Esophagus muscularis mucosa (tissue), 4 donors: ENCODE measurements around the gene DCX. TPM values are rescaled to one million over a fixed set of nuclear protein-coding genes. Genes with fewer than 3 reads are reported as not detected.

ENCODE experiments used
- DNase-seq: peaks from one replicate; pipeline ENCODE4 v3.0.0-alpha.2; 2017; ENCODE audit errors: extremely low spot score
- H3K27ac ChIP-seq, 4 donors: fragments of 200-600 bp; sonication (generic); replicated peaks in 1 of 4; 1 replicate in 3 of 4; 2 replicates in 1 of 4; pipeline ENCODE4 v1.5.1; 2016 to 2019; ENCODE audit warnings: mild to moderate bottlenecking in 1 of 4
- H3K27me3 ChIP-seq, 4 donors: fragments of 200-600 bp; sonication (generic); one replicate each; pipeline versions ENCODE4 v1.5.1 to v1.6.0; 2016 to 2019
- H3K36me3 ChIP-seq, 4 donors: fragments of 200-600 bp; sonication (generic); one replicate each; pipeline ENCODE4 v1.5.1; 2016 to 2019
- H3K4me1 ChIP-seq, 4 donors: fragments of 200-600 bp; sonication (generic); one replicate each; pipeline ENCODE4 v1.5.1; 2016 to 2019
- H3K4me3 ChIP-seq, 4 donors: fragments of 200-600 bp; sonication (generic); 1 replicate in 2 of 4; 2 replicates in 2 of 4; pipeline ENCODE4 v1.5.1; 2016 to 2019; ENCODE audit warnings: mild to moderate bottlenecking in 4 of 4, moderate library complexity in 1 of 4
- H3K9me3 ChIP-seq, 4 donors: fragments of 200-600 bp; sonication (generic); 1 replicate in 3 of 4; 2 replicates in 1 of 4; pipeline ENCODE4 v1.5.1; 2016 to 2019
- EP300 ChIP-seq: sonication (generic); formaldehyde crosslinking; IDR thresholded peaks from one replicate; pipeline ENCODE4 v1.6.1; 2017; ENCODE audit warnings: antibody characterized with exemption
- POLR2A ChIP-seq: fragments of 450-650 bp; IDR thresholded peaks from one replicate; pipeline ENCODE4 v1.6.1; 2017; ENCODE audit warnings: antibody characterized with exemption, moderate library complexity, mild to moderate bottlenecking, low read depth
- POLR2AphosphoS5 ChIP-seq, 2 donors: sonication (generic); formaldehyde crosslinking; IDR thresholded peaks; one replicate each; pipeline ENCODE4 v1.6.1; 2017; ENCODE audit warnings: antibody characterized with exemption in 2 of 2
- WGBS: methylation state at CpG from one replicate; pipeline ENCODE4 v1.1.5; 2018; 5-methylcytosine and 5-hydroxymethylcytosine counted together
- intact Hi-C: fragments of 100-400 bp; cut with DNase I; formaldehyde crosslinking; loops from one replicate; pipeline ENCODE4 v1.15.1; 2023
- total RNA-seq, 4 donors: library from RNA; depleted of rRNA; stranded (reverse); fragments of >200 nt; gene quantifications; one replicate each; pipeline versions ENCODE4 v1.1.0 to v1.2.1, GENCODE V29; 2016
- TF ChIP-seq, protein P1 (sequence below), 3 experiments: fragments of 200-600 bp in 2 of 3; fragments of 450-650 bp in 1 of 3; sonication (generic) in 2 of 3; IDR thresholded peaks; one replicate each; pipeline ENCODE4 v1.5.1; 2017 to 2019; ENCODE audit warnings: antibody characterized with exemption in 3 of 3, mild to moderate bottlenecking in 2 of 3, moderate library complexity in 1 of 3

Gene DCX
- total RNA-seq, 4 donors from 2014 or later, result under 0.01 to 0.13 (median 0.11) TPM; not detected in 1

DNA sequence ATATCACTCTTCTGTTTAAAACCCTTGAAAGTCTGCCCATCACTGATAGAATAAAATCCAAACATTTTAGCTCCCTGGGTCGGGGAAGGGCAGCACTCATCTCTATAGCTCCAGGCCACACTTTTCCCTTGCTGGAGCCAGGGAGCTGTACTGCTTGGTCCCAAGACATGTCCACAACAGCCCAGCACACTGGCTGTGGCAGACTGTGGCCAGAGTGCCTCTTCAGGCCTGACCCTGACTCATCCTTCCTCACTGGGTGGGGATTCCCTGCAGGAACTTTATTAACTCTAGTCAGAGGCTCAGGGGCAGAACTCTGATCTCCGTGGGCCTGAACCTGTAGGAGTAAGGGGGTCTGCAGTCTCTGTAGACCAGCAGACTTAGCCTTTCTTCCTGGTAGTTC is 71.9 kb downstream of the DCX start:
- intact Hi-C loops, result no loop called here
- H3K36me3 ChIP-seq, result no peaks in the 10 kb centered on the region
- 50% methylated on average over 1 of the region's 2 CpGs for WGBS

DNA sequence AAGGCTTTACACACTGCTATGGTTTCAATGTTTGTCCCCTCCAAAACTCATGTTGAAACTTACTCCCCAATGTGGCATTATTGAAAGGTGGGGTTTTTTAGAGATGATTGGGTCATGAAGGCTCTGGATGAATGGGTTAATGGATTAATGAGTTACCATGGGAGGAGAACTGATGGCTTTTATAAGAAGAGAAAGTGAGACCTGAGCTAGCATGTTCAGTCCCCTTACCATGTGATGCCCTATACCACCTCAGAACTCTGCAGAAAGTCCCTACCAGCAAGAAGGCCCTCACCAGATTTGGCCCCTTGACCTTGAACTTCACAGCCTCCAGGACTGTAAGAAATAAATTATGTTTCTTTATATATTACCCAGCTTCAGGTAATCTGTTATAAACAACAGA is 72.8 kb downstream of the DCX start:
- TF ChIP-seq, protein P1, sequence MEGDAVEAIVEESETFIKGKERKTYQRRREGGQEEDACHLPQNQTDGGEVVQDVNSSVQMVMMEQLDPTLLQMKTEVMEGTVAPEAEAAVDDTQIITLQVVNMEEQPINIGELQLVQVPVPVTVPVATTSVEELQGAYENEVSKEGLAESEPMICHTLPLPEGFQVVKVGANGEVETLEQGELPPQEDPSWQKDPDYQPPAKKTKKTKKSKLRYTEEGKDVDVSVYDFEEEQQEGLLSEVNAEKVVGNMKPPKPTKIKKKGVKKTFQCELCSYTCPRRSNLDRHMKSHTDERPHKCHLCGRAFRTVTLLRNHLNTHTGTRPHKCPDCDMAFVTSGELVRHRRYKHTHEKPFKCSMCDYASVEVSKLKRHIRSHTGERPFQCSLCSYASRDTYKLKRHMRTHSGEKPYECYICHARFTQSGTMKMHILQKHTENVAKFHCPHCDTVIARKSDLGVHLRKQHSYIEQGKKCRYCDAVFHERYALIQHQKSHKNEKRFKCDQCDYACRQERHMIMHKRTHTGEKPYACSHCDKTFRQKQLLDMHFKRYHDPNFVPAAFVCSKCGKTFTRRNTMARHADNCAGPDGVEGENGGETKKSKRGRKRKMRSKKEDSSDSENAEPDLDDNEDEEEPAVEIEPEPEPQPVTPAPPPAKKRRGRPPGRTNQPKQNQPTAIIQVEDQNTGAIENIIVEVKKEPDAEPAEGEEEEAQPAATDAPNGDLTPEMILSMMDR (IDR thresholded peaks at IDR 0.05), result no peak
- TF ChIP-seq EP300 (no peak), POLR2AphosphoS5 (IDR thresholded peaks at IDR 0.05) (no peak), POLR2A (no peak)
- Histone ChIP-seq H3K36me3 (no peaks in the 10 kb centered on the region), H3K4me1 (no peaks in the 10 kb centered on the region), H3K9me3 (no peaks in the 10 kb centered on the region), H3K27me3 (no peaks in the 10 kb centered on the region), H3K27ac (no peak overlapping the region), H3K4me3 (no peak overlapping the region)
- intact Hi-C loops, result no loop called here
- DNase-seq, result no peak

More for the DNA sequence above, 71.9 kb downstream of the DCX start:
- DNase-seq, result no peak
- Histone ChIP-seq H3K4me1 (no peaks in the 10 kb centered on the region), H3K27ac (no peak overlapping the region), H3K4me3 (no peak overlapping the region), H3K27me3 (no peaks in the 10 kb centered on the region), H3K9me3 (no peaks in the 10 kb centered on the region)
- TF ChIP-seq POLR2A, result no peak
- TF ChIP-seq, protein P1 (IDR thresholded peaks at IDR 0.05), result no peak
- TF ChIP-seq POLR2AphosphoS5 (IDR thresholded peaks at IDR 0.05), result no peak
- TF ChIP-seq EP300, result no peak

DNA sequence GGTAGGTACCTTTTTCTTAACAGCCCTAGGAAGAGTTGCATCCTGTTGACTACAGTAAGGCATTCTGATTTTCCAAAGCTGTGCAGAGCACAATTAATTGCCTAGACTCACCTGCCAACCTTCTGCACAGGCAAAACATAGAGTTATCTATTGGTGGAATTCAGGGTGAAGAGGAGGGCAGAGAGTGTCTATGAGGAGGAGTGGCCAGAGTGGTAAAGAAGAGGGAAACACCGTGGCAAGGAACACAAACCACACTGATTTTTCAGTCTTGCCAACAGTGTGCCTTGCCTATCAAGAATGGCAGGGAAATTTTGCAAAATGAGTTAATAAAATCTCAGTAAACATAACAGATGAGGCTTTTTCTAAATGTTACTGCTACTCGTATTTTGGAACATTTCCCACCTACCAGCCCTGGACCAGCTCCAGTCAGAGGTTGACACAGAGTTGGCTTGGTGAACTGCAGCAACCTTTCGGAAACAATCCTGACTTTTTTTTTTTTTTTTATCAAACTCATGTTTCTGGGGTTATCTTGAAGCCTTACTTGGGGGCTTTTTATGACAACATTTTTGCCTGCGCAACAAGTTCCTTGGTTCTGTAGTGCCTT is 73.8 kb downstream of the DCX start:
- 66% methylated on average over 4 of the region's 4 CpGs for WGBS

DNA sequence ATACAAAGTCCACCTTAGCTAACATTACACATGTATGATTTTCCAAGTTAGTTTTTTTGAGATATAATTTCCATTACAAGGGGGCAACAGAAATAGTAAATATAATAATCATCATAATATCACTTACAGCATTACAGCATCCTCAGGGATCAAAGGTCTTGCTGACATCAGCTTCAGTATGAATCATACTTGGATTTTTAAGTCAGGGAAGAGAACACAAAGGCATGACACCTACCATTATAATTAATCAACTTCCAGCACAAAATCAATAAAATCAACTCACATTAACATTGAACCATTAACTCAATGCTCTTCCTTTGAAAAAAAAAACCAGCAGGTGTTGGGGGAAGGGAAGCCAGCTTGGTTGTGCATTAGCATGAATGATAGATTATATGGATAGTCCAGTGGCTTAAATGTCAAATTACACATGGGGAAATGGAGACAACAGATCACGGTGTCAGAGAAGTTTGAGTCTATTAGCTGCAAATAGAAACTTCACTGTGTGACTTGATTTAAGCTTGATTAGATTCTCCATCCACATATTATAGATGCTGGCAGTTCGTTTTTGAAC is 74.8 kb downstream of the DCX start:
- DNase-seq, result no peak
- H3K27me3 ChIP-seq, result no peaks in the 10 kb centered on the region

More for the DNA sequence above, 73.8 kb downstream of the DCX start:
- Histone ChIP-seq H3K4me3 (no peak overlapping the region), H3K27ac (no peak overlapping the region), H3K27me3 (no peaks in the 10 kb centered on the region), H3K4me1 (no peaks in the 10 kb centered on the region), H3K9me3 (no peaks in the 10 kb centered on the region), H3K36me3 (no peaks in the 10 kb centered on the region)
- TF ChIP-seq POLR2A (no peak), POLR2AphosphoS5 (IDR thresholded peaks at IDR 0.05) (no peak), EP300 (no peak)
- TF ChIP-seq, protein P1 (IDR thresholded peaks at IDR 0.05), result no peak
- no peak for DNase-seq
- intact Hi-C loops, result no loop called here

More for the DNA sequence above, 74.8 kb downstream of the DCX start:
- Histone ChIP-seq H3K4me3 (no peak overlapping the region), H3K9me3 (no peaks in the 10 kb centered on the region), H3K4me1 (no peaks in the 10 kb centered on the region), H3K27ac (no peak overlapping the region), H3K36me3 (no peaks in the 10 kb centered on the region)
- WGBS, result 54% methylated on average over 2 of the region's 2 CpGs
- TF ChIP-seq POLR2A (no peak), EP300 (no peak), POLR2AphosphoS5 (IDR thresholded peaks at IDR 0.05) (no peak)
- TF ChIP-seq, protein P1 (IDR thresholded peaks at IDR 0.05), result no peak
- intact Hi-C loops, result no loop called here
